HL-60 (cell line): Measurements from ENCODE around the gene TRIM34.
A peak's percentile ranks its signal among the peaks of the same experiment; 100 is the strongest.
"Not testable (repeated sequence)": the region's sequence is repeated elsewhere in the genome, so short reads cannot be mapped to it uniquely, and the experiment has no call there.

Experiments
- DNase-seq, 2 experiments: peaks; one replicate each; pipeline ENCODE4 v3.0.0-alpha.2; 2010 to 2020; ENCODE audit warnings: low read depth in 1 of 2, low spot score in 1 of 2
- H3K27ac ChIP-seq: fragments of 250-450 bp; sonication (Bioruptor Pico); replicated peaks from 2 replicates; pipeline ENCODE4 v1.5.1; 2020; ENCODE audit warnings: mild to moderate bottlenecking, moderate library complexity
- H3K27me3 ChIP-seq: fragments of 250-450 bp; sonication (Bioruptor Pico); 2 replicates; pipeline ENCODE4 v1.5.1; 2021; ENCODE audit warnings: mild to moderate bottlenecking, moderate library complexity; ENCODE audit not compliant: insufficient read depth, poor library complexity, severe bottlenecking
- H3K4me3 ChIP-seq: replicated peaks from 2 replicates; pipeline ENCODE4 v1.5.1; 2011; ENCODE audit warnings: mild to moderate bottlenecking, control low read depth, low read length; ENCODE audit not compliant: insufficient read depth
- CTCF ChIP-seq: IDR thresholded peaks from one replicate; pipeline ENCODE4 v1.5.1; 2011; ENCODE audit warnings: low read length, control low read depth, inconsistent platforms; ENCODE audit not compliant: insufficient read depth
- GABPA ChIP-seq: IDR thresholded peaks from 2 replicates; pipeline ENCODE4 v1.6.1; 2012; ENCODE audit warnings: low read depth
- POLR2AphosphoS5 ChIP-seq: IDR thresholded peaks from 2 replicates; pipeline ENCODE4 v1.6.1; 2012; ENCODE audit warnings: low read depth
- REST ChIP-seq: IDR thresholded peaks from 2 replicates; pipeline ENCODE4 v1.6.1; 2012; ENCODE audit warnings: low read depth; ENCODE audit not compliant: insufficient replicate concordance
- SPI1 ChIP-seq: IDR thresholded peaks from 2 replicates; pipeline ENCODE4 v1.6.1; 2012; ENCODE audit warnings: low read depth, mild to moderate bottlenecking, borderline replicate concordance

Gene TRIM34

GRCh38 chr11:5690216-5690615, 65.4 kb downstream of the TRIM34 start:
- peak overlapping the region; percentile 33 for H3K4me3 ChIP-seq
- DNase-seq = no peak
- H3K27me3 ChIP-seq = no peaks in the 10 kb centered on the region
- TF ChIP-seq POLR2AphosphoS5 (no peak), REST (no peak), GABPA (no peak), SPI1 (no peak), CTCF (no peak)
- peak overlapping the region; percentile 60 for H3K27ac ChIP-seq

- no peak for DNase-seq
- TF ChIP-seq POLR2AphosphoS5 (no peak), SPI1 (no peak), REST (no peak), GABPA (no peak)
- no peak overlapping the region for H3K27ac ChIP-seq
- peak overlapping the region; percentile 33; the same call in 1 of the 2 replicates for H3K4me3 ChIP-seq
- no peaks in the 10 kb centered on the region for H3K27me3 ChIP-seq
Measured at GRCh38 chr11:5690736-5691135, 65.9 kb downstream of the TRIM34 start.

GRCh38 chr11:5691238-5691963, 66.6 kb downstream of the TRIM34 start:
- H3K27ac ChIP-seq, DNase-seq, H3K27me3 ChIP-seq, H3K4me3 ChIP-seq: not testable (repeated sequence)

- no peak for DNase-seq
- TF ChIP-seq POLR2AphosphoS5 = no peak
- no peak for TF ChIP-seq GABPA
- TF ChIP-seq REST = no peak
- TF ChIP-seq SPI1 = no peak
- no peak for TF ChIP-seq CTCF
- Histone ChIP-seq H3K27ac (peak overlapping the region; percentile 24), H3K4me3 (no peak overlapping the region), H3K27me3 (no peaks in the 10 kb centered on the region)
Measured at GRCh38 chr11:5691964-5692361, 67.2 kb downstream of the TRIM34 start.
